GM21723 (cell line): ENCODE measurements around the gene CACFD1.

Experiments
- ATAC-seq: cut with Tn5 transposase; IDR thresholded peaks from one replicate; pipeline ENCODE4 v1.9.1; 2021; ENCODE audit warnings: mild to moderate bottlenecking, moderate library complexity; ENCODE audit not compliant: unreplicated experiment

Gene CACFD1

GRCh38 chr9:133478851-133479711 is 19.3 kb downstream of the CACFD1 start, which contains the start of gene SLC2A6:
SLC2A6 (minus strand) TSS chr9:133479099; CDS start chr9:133479059, 40 bp downstream.
- ATAC-seq: peak; percentile 85

- no peak for ATAC-seq
Measured at GRCh38 chr9:133483611-133484010, 23.8 kb downstream of the CACFD1 start.

- ATAC-seq: no peak
Measured at GRCh38 chr9:133484671-133485437, 25.1 kb downstream of the CACFD1 start.

GRCh38 chr9:133485531-133486260 is 25.9 kb downstream of the CACFD1 start:
- no peak for ATAC-seq

- no peak for ATAC-seq
Measured at GRCh38 chr9:133487331-133487725, 27.6 kb downstream of the CACFD1 start.

DNA sequence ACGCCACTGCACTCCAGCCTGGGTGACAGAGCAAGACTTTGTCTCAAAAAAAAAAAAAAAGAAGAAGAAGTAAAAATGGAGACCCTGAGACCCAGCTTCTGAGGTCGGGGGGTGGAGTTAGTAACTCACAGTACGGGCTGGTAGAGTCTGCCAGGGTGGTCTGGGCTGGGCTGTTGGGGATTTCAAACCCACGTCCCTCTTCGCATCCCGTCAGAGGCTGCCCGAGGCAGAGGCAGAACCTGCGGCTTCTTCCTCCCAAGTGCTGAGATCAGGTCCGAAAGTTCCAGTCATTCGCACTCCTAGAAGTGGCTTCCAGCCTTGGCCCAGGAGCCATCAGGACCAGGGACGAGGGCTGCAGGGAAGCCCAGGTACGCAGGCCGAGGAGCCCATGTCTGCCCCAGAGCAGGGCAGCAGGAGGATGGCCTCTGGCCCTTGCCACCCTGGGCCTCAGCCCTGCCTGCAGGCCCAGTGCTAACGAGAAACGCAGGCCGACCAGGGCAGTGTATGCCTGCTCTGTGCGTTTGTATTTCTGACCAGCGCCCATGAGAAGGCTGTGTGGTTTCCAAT is 29.0 kb downstream of the CACFD1 start:
- no peak for ATAC-seq

- no peak for ATAC-seq
Measured at GRCh38 chr9:133489253-133490190, 29.7 kb downstream of the CACFD1 start.

DNA sequence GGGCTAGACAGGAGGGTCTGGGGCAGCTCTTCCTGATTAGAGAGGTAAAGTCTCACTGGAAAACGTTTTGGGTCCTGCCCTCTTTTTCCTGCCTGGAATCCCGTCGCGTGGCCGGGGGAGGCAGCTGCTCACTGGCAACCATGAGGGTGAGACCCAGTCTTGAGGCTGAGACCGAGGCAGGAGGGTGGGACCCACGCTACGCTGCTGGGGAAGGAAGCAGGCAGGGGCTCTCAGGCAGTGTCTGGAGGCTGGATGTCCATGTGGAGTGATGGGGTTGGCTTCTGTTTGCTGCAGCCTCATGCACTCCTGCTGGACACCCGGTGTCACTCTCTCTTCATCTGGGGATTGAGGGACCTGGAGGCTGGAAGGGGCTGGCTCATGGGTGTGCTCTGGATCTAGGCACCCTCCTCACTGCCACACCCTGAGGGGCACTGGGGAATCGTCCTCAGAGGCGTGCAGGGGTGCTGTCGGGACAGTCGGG is 30.5 kb downstream of the CACFD1 start:
- no peak for ATAC-seq

- no peak for ATAC-seq
Measured at GRCh38 chr9:133490865-133491655, 31.3 kb downstream of the CACFD1 start.

- no peak for ATAC-seq
Measured at GRCh38 chr9:133491656-133491925, 31.8 kb downstream of the CACFD1 start.

GRCh38 chr9:133492061-133493021 is 32.6 kb downstream of the CACFD1 start:
- ATAC-seq: no peak

- no peak for ATAC-seq
Measured at GRCh38 chr9:133493428-133493827, 33.6 kb downstream of the CACFD1 start.

DNA sequence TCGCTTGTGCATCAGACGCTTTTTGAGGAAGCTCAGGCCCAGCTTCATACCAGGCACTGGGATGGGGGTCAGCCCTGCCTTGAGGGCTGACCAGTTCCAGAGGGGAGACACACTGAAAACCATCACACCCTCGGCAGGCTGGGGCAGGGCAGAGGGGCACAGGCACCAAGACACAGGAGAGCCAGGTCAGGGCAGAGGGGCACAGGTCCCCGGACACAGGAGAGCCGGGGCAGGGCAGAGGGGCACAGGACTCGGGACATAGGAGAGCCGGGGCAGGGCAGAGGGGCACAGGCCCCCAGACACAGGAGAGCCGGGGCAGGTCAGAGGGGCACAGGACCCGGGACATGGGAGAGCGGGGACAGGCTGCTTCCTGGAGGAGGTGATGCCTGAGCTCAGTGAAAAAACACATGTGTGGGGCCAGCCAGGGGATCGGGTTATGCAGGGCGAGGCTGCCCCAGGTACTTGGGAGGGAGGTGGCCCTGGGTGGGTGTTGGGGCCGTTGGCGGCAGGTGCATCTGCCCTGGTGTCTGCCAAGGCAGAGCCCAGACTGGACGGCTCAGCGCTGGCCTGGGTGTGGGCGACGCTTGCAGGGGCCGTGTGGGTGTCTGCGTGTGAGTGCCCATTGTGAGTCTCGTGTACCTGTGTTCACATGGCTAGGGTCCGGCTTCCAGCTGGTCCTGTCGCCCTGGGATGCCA is 34.2 kb downstream of the CACFD1 start:
- ATAC-seq: no peak

DNA sequence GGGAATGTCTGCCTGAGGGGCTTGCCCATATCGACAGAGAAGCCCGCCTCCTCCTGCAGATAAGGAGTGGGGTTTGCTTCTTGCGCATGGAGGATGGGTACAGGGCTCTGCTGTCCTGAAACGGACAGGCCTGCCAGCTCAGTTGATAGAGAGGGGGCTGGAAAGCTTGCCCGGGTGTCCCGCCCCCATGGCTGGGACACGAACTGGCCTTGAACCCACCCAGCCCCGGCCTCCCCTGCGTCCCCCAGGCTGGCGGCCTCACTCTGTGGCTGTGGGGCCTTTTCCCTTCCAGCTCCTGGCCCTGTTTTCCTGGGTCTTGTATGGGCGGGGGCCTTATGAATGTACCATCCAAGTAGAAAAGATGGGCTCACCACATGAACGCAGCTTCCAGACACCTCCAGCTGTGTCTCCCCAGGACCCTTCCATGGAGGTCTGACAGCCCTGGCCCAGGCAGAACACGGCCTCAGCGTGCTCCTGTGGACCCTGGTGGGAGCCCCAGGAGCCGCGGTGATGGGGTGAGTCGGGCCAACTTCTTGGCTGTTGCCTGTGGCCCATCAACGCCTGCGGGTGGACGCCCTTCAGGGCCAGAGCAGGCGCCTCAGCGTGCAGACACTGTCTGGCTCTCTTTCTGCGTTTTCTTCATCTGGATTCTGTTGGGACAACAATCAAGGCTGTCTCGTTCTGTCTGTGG is 35.0 kb downstream of the CACFD1 start:
- no peak for ATAC-seq

DNA sequence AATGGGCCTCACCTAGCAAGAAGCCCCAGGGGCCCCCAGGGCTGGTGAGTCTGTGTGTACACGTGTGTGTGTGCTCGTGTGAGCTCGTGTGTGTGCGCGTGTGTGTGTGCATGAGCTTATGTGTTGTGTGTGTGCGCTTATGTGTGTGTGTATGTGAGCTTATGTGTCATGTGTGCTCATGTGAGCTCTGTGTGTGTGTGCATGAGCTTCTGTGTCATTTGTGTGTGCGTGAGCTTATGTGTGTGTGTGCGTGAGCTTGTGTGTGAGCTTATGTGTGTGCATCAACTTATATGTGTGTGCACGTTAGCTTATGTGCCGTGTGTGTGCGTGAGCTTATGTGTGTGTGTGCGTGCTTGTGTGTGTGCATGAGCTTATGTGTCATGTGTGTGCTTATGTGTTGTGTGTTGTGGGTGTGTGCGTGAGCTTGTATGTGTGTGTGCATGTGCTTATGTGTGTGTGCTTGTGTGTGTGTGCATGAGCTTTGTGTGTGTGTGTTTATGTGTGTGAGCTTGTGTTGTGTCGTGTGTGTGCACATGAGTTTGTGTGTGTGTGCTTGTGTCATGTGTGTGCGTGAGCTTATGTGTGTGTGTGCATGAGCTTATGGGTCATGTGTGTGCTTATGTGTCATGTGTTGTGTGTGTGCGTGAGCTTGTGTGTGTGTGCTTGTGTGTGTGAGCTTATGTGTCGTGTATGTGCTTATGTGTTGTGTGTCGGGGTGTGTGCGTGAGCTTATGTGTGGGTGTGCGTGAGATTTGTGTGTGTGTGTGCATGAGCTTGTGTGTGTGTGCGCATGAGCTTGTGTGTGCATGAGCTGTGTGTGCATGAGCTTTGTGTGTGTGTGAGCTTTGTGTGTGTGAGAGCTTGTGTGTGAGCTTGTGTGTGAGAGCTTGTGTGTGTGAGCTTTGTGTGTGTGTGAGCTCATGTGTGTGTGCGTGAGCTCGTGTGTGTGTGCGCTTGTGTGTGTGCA is 35.8 kb downstream of the CACFD1 start:
- ATAC-seq: no peak
